HG02981 (cell line): ENCODE measurements around the gene PKM.

Source experiments
- ATAC-seq: cut with Tn5 transposase; IDR thresholded peaks from one replicate; pipeline ENCODE4 v1.9.1; 2021; ENCODE audit warnings: mild to moderate bottlenecking, moderate library complexity; ENCODE audit not compliant: unreplicated experiment

The PKM gene

GRCh38 chr15:72161361-72162132 is 69.4 kb downstream of the PKM start:
- no peak for ATAC-seq

- no peak for ATAC-seq
Observed at GRCh38 chr15:72160696-72161245, 70.2 kb downstream of the PKM start.

- ATAC-seq: no peak
Observed at GRCh38 chr15:72156928-72157327, 74.1 kb downstream of the PKM start.

- ATAC-seq: no peak
Observed at GRCh38 chr15:72155635-72156616, 75.1 kb downstream of the PKM start.

GRCh38 chr15:72155003-72155621 is 75.9 kb downstream of the PKM start:
- ATAC-seq: no peak

GRCh38 chr15:72154316-72154715 is 76.7 kb downstream of the PKM start:
- no peak for ATAC-seq

GRCh38 chr15:72153269-72154000 is 77.6 kb downstream of the PKM start:
- ATAC-seq: no peak
